K562 (cell line): Measurements from ENCODE around the gene SPDYE3. TPM values are rescaled to one million over a fixed set of nuclear protein-coding genes. Genes with fewer than 3 reads are reported as not detected.

Experiments
- ARID3A ChIP-seq: IDR thresholded peaks from 2 replicates; pipeline ENCODE4 v1.6.1; 2012; ENCODE audit warnings: low read depth, low read length, improper control_type of control experiment, borderline replicate concordance
- CC2D1A ChIP-seq: fragments of 450-650 bp; IDR thresholded peaks from 2 replicates; pipeline ENCODE4 v1.6.1; 2017; ENCODE audit warnings: mild to moderate bottlenecking
- FOS ChIP-seq: IDR thresholded peaks from 3 replicates; pipeline ENCODE4 v1.6.1; 2011; ENCODE audit not compliant: insufficient read length; ENCODE audit errors: extremely low read depth
- FOXK1 ChIP-seq: sonication (generic); formaldehyde crosslinking; IDR thresholded peaks from 2 replicates; pipeline ENCODE4 v1.8.0; 2022; ENCODE audit warnings: missing genetic modification reagents, mild to moderate bottlenecking, borderline replicate concordance
- FOXP1 ChIP-seq: sonication (generic); formaldehyde crosslinking; IDR thresholded peaks from 2 replicates; pipeline ENCODE4 v1.8.0; 2022; ENCODE audit warnings: mild to moderate bottlenecking, missing genetic modification reagents
- NCOA1 ChIP-seq: fragments of 450-650 bp; IDR thresholded peaks from 2 replicates; pipeline ENCODE4 v1.6.1; 2016; ENCODE audit warnings: low read depth
- PKNOX1 ChIP-seq: fragments of 450-650 bp; IDR thresholded peaks from 2 replicates; pipeline ENCODE4 v1.6.1; 2016
- SMAD3 ChIP-seq: fragments of 450-650 bp; formaldehyde crosslinking; conservative IDR thresholded peaks from 2 replicates; pipeline ENCODE4 v1.4.0; 2020; ENCODE audit warnings: mild to moderate bottlenecking
- USF1 ChIP-seq: sonication (generic); formaldehyde crosslinking; IDR thresholded peaks from 2 replicates; pipeline ENCODE4 v1.9.0; 2022; ENCODE audit warnings: mild to moderate bottlenecking, missing genetic modification reagents
- ZNF639 ChIP-seq, 2 experiments: fragments of 200-800 bp in 1 of 2; sonication (Bioruptor generic) in 1 of 2; sonication (generic) in 1 of 2; formaldehyde crosslinking in 1 of 2; IDR thresholded peaks in 1 of 2; conservative IDR thresholded peaks in 1 of 2; 2 replicates each; pipeline versions ENCODE4 v1.5.0 to v1.6.1; 2016 to 2020; ENCODE audit warnings: missing compliant biosample characterization in 1 of 2, missing genetic modification characterization in 1 of 2, missing genetic modification reagents in 1 of 2
- polyA plus RNA-seq, 8 experiments: library from polyadenylated mRNA; depleted of rRNA in 4 of 8; stranded (reverse) in 5 of 8; unstranded in 3 of 8; fragments of >200 nt; fragmentation: Nextera tagmentation in 2 of 8; fragmentation: Illumina TruSeq in 1 of 8; extraction: Ambion mirVana in 2 of 8; extraction: Trizol in 1 of 8; gene quantifications; 2 replicates each; pipeline versions ENCODE4 v1.2.1 to v1.2.3, GENCODE V29; 2011 to 2014; ENCODE audit warnings: inconsistent platforms in 1 of 8, missing spikeins in 1 of 8
- total RNA-seq, 7 experiments: library from RNA; depleted of rRNA in 6 of 7; stranded (reverse); fragments of >200 nt in 6 of 7; fragmentation: Illumina TruSeq in 2 of 7; extraction: Trizol in 2 of 7; gene quantifications; 2 replicates each; pipeline versions ENCODE4 v1.2.1 to v1.2.3, GENCODE V29; 2011 to 2021; ENCODE audit warnings: low replicate concordance in 1 of 7

Gene SPDYE3
- total and polyA plus RNA-seq, 9 of the 15 experiments (the other 6 are each of a cell fraction or from before 2014, with no cell fraction given), result 0.04 to 3.3 (median 1.2) TPM; not detected in 6

GRCh38 chr7:100344560-100345287 is 37.2 kb downstream of the SPDYE3 start (continued):
- TF ChIP-seq PKNOX1, result peak; percentile 83
- peak in 1 of 2 experiments; percentile 37; a peak in 1 of 4 replicates for TF ChIP-seq ZNF639 (CRISPR knock-in tag; conservative IDR thresholded peaks at IDR 0.05 in 1 of 2, IDR thresholded peaks at IDR 0.05 in 1 of 2)
- TF ChIP-seq FOS, result peak; percentile 74
- TF ChIP-seq SMAD3, result 0 out of 2 replicates have a peak, but pooled peaks have one; percentile 41
- TF ChIP-seq FOXP1 (CRISPR knock-in tag), result 0 out of 2 replicates have a peak, but pooled peaks have one; percentile 50
- TF ChIP-seq ARID3A, result peak; percentile 61; the same call in 1 of the 2 replicates
- peak; percentile 95 for TF ChIP-seq USF1 (CRISPR knock-in tag)
- TF ChIP-seq FOXK1 (CRISPR knock-in tag), result 0 out of 2 replicates have a peak, but pooled peaks have one; percentile 18
- 0 out of 2 replicates have a peak, but pooled peaks have one; percentile 49 for TF ChIP-seq NCOA1
- TF ChIP-seq CC2D1A, result peak; percentile 34; the same call in 1 of the 2 replicates
